ENCODE data around the gene TRANK1. TPM values are rescaled to one million over a fixed set of nuclear protein-coding genes. Genes with fewer than 3 reads are reported as not detected.
A peak's percentile ranks its signal among the peaks of the same experiment; 100 is the strongest.

TRANK1 gene
- total RNA-seq, 1 donor from 2014 or later: 0.53 TPM

GRCh38 chr3:36919439-36920160 lies 25.3 kb downstream of the TRANK1 start:
- FAIRE-seq: no peak
- no peak for TF ChIP-seq CTCF (IDR thresholded peaks at IDR 0.05; ENCODE audit: insufficient read depth, low read length, severe bottlenecking)

GRCh38 chr3:36918050-36918449 lies 26.8 kb downstream of the TRANK1 start:
- no peaks in the 10 kb centered on the region for H3K27me3 ChIP-seq (ENCODE audit: control insufficient read depth, insufficient read depth, low read length)
- no peaks in the 10 kb centered on the region for H3K36me3 ChIP-seq (ENCODE audit: control insufficient read depth, insufficient read depth, low read length)
- TF ChIP-seq CTCF (IDR thresholded peaks at IDR 0.05; ENCODE audit: insufficient read depth, low read length, severe bottlenecking): no peak
- FAIRE-seq (no peak), DNase-seq (ENCODE audit: low read depth) (no peak)
- no peak overlapping the region for H3K4me3 ChIP-seq (ENCODE audit: low read depth, low read length)

More at GRCh38 chr3:36919439-36920160, 25.3 kb downstream of the TRANK1 start:
- no peaks in the 10 kb centered on the region for H3K36me3 ChIP-seq (ENCODE audit: control insufficient read depth, insufficient read depth, low read length)
- no peaks in the 10 kb centered on the region for H3K27me3 ChIP-seq (ENCODE audit: control insufficient read depth, insufficient read depth, low read length)
- DNase-seq (ENCODE audit: low read depth): no peak
- H3K4me3 ChIP-seq (ENCODE audit: low read depth, low read length): no peak overlapping the region

- FAIRE-seq (no peak), DNase-seq (ENCODE audit: low read depth) (peak; percentile 89)
- Histone ChIP-seq H3K36me3 (ENCODE audit: control insufficient read depth, insufficient read depth, low read length) (no peaks in the 10 kb centered on the region), H3K27me3 (ENCODE audit: control insufficient read depth, insufficient read depth, low read length) (no peaks in the 10 kb centered on the region), H3K4me3 (ENCODE audit: low read depth, low read length) (no peak overlapping the region)
- no peak for TF ChIP-seq CTCF (IDR thresholded peaks at IDR 0.05; ENCODE audit: insufficient read depth, low read length, severe bottlenecking)
These were observed 32.7 kb downstream of the TRANK1 start for GRCh38 chr3:36911990-36912804.

- TF ChIP-seq CTCF (IDR thresholded peaks at IDR 0.05; ENCODE audit: insufficient read depth, low read length, severe bottlenecking): no peak
- H3K4me3 ChIP-seq (ENCODE audit: low read depth, low read length): no peak overlapping the region
- FAIRE-seq (no peak), DNase-seq (ENCODE audit: low read depth) (peak; percentile 83)
- H3K36me3 ChIP-seq (ENCODE audit: control insufficient read depth, insufficient read depth, low read length): no peaks in the 10 kb centered on the region
- H3K27me3 ChIP-seq (ENCODE audit: control insufficient read depth, insufficient read depth, low read length): no peaks in the 10 kb centered on the region
These were observed 35.2 kb downstream of the TRANK1 start for GRCh38 chr3:36909666-36910065.

- DNase-seq (ENCODE audit: low read depth): no peak
- TF ChIP-seq CTCF (IDR thresholded peaks at IDR 0.05; ENCODE audit: insufficient read depth, low read length, severe bottlenecking): no peak
- H3K36me3 ChIP-seq (ENCODE audit: control insufficient read depth, insufficient read depth, low read length): no peaks in the 10 kb centered on the region
- H3K4me3 ChIP-seq (ENCODE audit: low read depth, low read length): no peak overlapping the region
- FAIRE-seq: no peak
- no peaks in the 10 kb centered on the region for H3K27me3 ChIP-seq (ENCODE audit: control insufficient read depth, insufficient read depth, low read length)
These were observed 35.7 kb downstream of the TRANK1 start for GRCh38 chr3:36909181-36909580.

All from bronchial epithelial cell (primary cell).